KOPT-K1 (cell line): ENCODE measurements around the gene WFDC12.

Experiments
- H3K27ac ChIP-seq: fragments of 200-600 bp; sonication (generic); 2 replicates; pipeline ENCODE4 v1.5.1; 2016; ENCODE audit warnings: antibody characterized with exemption, mild to moderate bottlenecking, low read depth, low read length; ENCODE audit not compliant: poor library complexity, severe bottlenecking
- H3K36me3 ChIP-seq: fragments of 200-600 bp; sonication (generic); 2 replicates; pipeline ENCODE4 v1.5.1; 2017; ENCODE audit warnings: antibody characterized with exemption, mild to moderate bottlenecking, low read length, moderate library complexity; ENCODE audit not compliant: insufficient read depth
- H3K9me3 ChIP-seq: fragments of 200-600 bp; sonication (generic); 2 replicates; pipeline ENCODE4 v1.5.1; 2017; ENCODE audit warnings: antibody characterized with exemption, low read length, mild to moderate bottlenecking; ENCODE audit not compliant: insufficient read depth, poor library complexity, severe bottlenecking

Gene WFDC12

GRCh38 chr20:45105317-45105716 is 18.9 kb downstream of the WFDC12 start:
- no peak overlapping the region for H3K27ac ChIP-seq
- no peaks in the 10 kb centered on the region for H3K9me3 ChIP-seq
- no peaks in the 10 kb centered on the region for H3K36me3 ChIP-seq

GRCh38 chr20:45104786-45105185 is 19.5 kb downstream of the WFDC12 start:
- no peak overlapping the region for H3K27ac ChIP-seq
- H3K9me3 ChIP-seq, result no peaks in the 10 kb centered on the region
- no peaks in the 10 kb centered on the region for H3K36me3 ChIP-seq

GRCh38 chr20:45103072-45103471 is 21.2 kb downstream of the WFDC12 start:
- Histone ChIP-seq H3K9me3 (no peaks in the 10 kb centered on the region), H3K36me3 (no peaks in the 10 kb centered on the region), H3K27ac (no peak overlapping the region)

GRCh38 chr20:45101333-45101850 is 22.9 kb downstream of the WFDC12 start:
- Histone ChIP-seq H3K36me3 (no peaks in the 10 kb centered on the region), H3K9me3 (no peaks in the 10 kb centered on the region), H3K27ac (no peak overlapping the region)

GRCh38 chr20:45100563-45101245 is 23.6 kb downstream of the WFDC12 start, which contains the start of gene KCNS1:
Gene KCNS1 (minus strand): TSS chr20:45101127. CDS start chr20:45099236, 1,891 bp downstream.
- no peaks in the 10 kb centered on the region for H3K36me3 ChIP-seq
- no peaks in the 10 kb centered on the region for H3K9me3 ChIP-seq
- H3K27ac ChIP-seq, result no peak within 1 kb of the TSS

GRCh38 chr20:45098103-45098773 is 26.0 kb downstream of the WFDC12 start:
- H3K27ac ChIP-seq, result no peak overlapping the region
- H3K36me3 ChIP-seq, result no peaks in the 10 kb centered on the region
- H3K9me3 ChIP-seq, result no peaks in the 10 kb centered on the region

- H3K9me3 ChIP-seq, result no peaks in the 10 kb centered on the region
- no peaks in the 10 kb centered on the region for H3K36me3 ChIP-seq
- no peak overlapping the region for H3K27ac ChIP-seq
Measured at GRCh38 chr20:45097485-45098102, 26.7 kb downstream of the WFDC12 start.

- Histone ChIP-seq H3K9me3 (no peaks in the 10 kb centered on the region), H3K27ac (no peak overlapping the region), H3K36me3 (no peaks in the 10 kb centered on the region)
Measured at GRCh38 chr20:45096781-45097180, 27.5 kb downstream of the WFDC12 start.

GRCh38 chr20:45095805-45096238 is 28.4 kb downstream of the WFDC12 start:
- H3K36me3 ChIP-seq, result no peaks in the 10 kb centered on the region
- no peaks in the 10 kb centered on the region for H3K9me3 ChIP-seq
- H3K27ac ChIP-seq, result no peak overlapping the region

GRCh38 chr20:45094864-45095574 is 29.2 kb downstream of the WFDC12 start:
- no peaks in the 10 kb centered on the region for H3K36me3 ChIP-seq
- no peaks in the 10 kb centered on the region for H3K9me3 ChIP-seq
- H3K27ac ChIP-seq, result no peak overlapping the region

- no peaks in the 10 kb centered on the region for H3K36me3 ChIP-seq
- H3K9me3 ChIP-seq, result no peaks in the 10 kb centered on the region
- H3K27ac ChIP-seq, result no peak overlapping the region
Measured at GRCh38 chr20:45094201-45094600, 30.1 kb downstream of the WFDC12 start.

GRCh38 chr20:45092898-45093297 is 31.4 kb downstream of the WFDC12 start:
- H3K36me3 ChIP-seq, result no peaks in the 10 kb centered on the region
- no peaks in the 10 kb centered on the region for H3K9me3 ChIP-seq
- no peak overlapping the region for H3K27ac ChIP-seq

GRCh38 chr20:45091366-45091765 is 32.9 kb downstream of the WFDC12 start:
- Histone ChIP-seq H3K36me3 (peaks cover 3% of the 10 kb centered on the region; the same call in 1 of the 2 replicates), H3K27ac (no peak overlapping the region), H3K9me3 (no peaks in the 10 kb centered on the region)

GRCh38 chr20:45090481-45090880 is 33.8 kb downstream of the WFDC12 start:
- H3K9me3 ChIP-seq, result no peaks in the 10 kb centered on the region
- H3K36me3 ChIP-seq, result peaks cover 11% of the 10 kb centered on the region; the same call in 1 of the 2 replicates
- no peak overlapping the region for H3K27ac ChIP-seq

- Histone ChIP-seq H3K36me3 (peaks cover 15% of the 10 kb centered on the region), H3K9me3 (no peaks in the 10 kb centered on the region), H3K27ac (no peak overlapping the region)
Measured at GRCh38 chr20:45088247-45088646, 36.0 kb downstream of the WFDC12 start.
